ENCODE results near the gene CDH22. TPM values are rescaled to one million over a fixed set of nuclear protein-coding genes. Genes with fewer than 3 reads are reported as not detected.

The CDH22 gene
- total RNA-seq, 4 donors from 2014 or later, result not detected

DNA sequence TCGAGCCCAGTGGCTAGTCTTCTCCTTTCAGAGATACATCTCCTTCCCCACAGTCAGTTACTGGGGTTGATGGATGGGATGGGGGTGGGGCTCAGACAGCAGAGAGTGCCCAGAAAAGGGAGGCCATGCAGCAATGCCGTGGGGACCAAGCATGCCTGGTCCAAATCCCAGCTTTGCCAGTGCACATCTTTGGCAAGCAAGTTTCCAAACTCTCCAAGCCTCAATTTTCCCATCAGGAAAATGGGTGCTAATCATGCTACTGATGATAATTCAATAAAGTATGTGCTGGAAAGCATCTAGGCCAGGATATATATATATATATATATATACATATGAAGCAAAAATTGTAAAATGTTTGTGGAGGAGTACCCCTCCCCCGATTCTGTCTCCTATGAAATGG, 111.3 kb downstream of the CDH22 start:
- no peak overlapping the region for H3K27ac ChIP-seq
- H3K36me3 ChIP-seq, result no peaks in the 10 kb centered on the region
- DNase-seq, result no peak
- no peak for TF ChIP-seq POLR2A (IDR thresholded peaks at IDR 0.05)
- TF ChIP-seq, protein P1, sequence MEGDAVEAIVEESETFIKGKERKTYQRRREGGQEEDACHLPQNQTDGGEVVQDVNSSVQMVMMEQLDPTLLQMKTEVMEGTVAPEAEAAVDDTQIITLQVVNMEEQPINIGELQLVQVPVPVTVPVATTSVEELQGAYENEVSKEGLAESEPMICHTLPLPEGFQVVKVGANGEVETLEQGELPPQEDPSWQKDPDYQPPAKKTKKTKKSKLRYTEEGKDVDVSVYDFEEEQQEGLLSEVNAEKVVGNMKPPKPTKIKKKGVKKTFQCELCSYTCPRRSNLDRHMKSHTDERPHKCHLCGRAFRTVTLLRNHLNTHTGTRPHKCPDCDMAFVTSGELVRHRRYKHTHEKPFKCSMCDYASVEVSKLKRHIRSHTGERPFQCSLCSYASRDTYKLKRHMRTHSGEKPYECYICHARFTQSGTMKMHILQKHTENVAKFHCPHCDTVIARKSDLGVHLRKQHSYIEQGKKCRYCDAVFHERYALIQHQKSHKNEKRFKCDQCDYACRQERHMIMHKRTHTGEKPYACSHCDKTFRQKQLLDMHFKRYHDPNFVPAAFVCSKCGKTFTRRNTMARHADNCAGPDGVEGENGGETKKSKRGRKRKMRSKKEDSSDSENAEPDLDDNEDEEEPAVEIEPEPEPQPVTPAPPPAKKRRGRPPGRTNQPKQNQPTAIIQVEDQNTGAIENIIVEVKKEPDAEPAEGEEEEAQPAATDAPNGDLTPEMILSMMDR (IDR thresholded peaks at IDR 0.05), result no peak
- H3K4me3 ChIP-seq, result no peak overlapping the region
- H3K4me1 ChIP-seq, result no peaks in the 10 kb centered on the region
- no peaks in the 10 kb centered on the region for H3K9me3 ChIP-seq
- no peaks in the 10 kb centered on the region for H3K27me3 ChIP-seq

DNA sequence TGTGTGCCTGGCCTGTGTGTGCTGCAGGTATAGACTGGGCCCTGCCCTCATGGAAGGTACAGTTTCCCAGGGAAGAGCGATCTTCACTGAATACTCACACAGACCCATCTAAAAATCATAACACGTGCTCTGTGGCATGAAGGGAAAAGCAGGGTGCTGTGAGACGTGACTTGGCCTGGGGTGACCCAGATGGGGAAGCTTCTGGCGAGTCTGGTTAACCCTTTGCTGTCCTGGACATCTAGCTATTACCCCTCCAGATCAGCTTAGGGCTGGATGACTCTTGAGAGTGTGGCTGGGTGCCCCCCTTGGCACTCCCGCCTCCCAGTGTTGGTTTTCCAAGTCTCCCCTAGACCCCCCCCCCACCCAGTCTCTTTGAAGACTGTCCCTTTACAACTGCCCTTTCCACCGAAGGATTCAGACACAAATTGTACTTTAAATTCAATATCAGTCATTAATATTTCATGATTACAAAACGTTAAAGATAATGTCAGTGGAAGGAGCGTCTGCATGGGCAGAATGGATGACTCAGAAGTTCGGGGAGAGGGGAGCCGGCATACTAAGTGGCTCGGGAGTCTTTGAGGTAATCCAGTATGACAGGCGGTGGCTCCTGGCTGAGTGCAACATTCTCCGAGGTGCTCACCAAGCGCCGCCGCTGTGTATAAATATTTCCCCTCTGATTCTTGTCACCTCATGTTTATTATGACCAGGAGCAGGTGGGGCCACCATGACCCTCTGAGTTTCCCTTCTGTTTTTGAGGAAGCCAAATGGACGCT, 112.8 kb downstream of the CDH22 start:
- Histone ChIP-seq H3K27ac (no peak overlapping the region), H3K9me3 (peaks cover 0 to 4% (median 0%) of the 10 kb centered on the region in 4 donors), H3K4me1 (no peaks in the 10 kb centered on the region), H3K4me3 (no peak overlapping the region), H3K36me3 (no peaks in the 10 kb centered on the region), H3K27me3 (no peaks in the 10 kb centered on the region)
- DNase-seq, result no peak
- TF ChIP-seq, protein P1 (IDR thresholded peaks at IDR 0.05), result no peak
- TF ChIP-seq POLR2A (IDR thresholded peaks at IDR 0.05), result no peak

DNA sequence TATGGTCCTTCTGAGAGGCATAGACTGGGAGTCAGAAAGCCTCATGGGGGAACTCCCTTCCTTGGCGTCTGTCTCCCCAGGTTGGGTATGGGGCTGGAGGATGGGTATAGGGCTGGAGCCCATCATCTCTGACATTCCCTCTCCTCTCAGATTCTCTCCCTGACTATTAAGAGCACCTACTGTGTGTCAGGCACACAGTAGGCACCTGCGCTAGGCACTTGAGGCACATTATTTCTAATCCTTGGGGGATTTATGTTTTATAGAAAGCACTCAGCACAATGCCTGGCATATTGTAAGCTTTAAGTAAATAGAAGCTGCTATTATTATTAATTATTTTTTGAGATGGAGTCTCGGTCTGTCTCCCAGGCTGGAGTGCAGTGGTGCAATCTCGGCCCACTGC, 113.9 kb downstream of the CDH22 start:
- Histone ChIP-seq H3K4me3 (no peak overlapping the region), H3K4me1 (no peaks in the 10 kb centered on the region), H3K9me3 (peaks cover 0 to 4% (median 0%) of the 10 kb centered on the region in 4 donors), H3K27me3 (no peaks in the 10 kb centered on the region), H3K36me3 (no peaks in the 10 kb centered on the region), H3K27ac (no peak overlapping the region)
- TF ChIP-seq POLR2A (IDR thresholded peaks at IDR 0.05), result no peak
- TF ChIP-seq, protein P1 (IDR thresholded peaks at IDR 0.05), result no peak
- DNase-seq, result no peak

DNA sequence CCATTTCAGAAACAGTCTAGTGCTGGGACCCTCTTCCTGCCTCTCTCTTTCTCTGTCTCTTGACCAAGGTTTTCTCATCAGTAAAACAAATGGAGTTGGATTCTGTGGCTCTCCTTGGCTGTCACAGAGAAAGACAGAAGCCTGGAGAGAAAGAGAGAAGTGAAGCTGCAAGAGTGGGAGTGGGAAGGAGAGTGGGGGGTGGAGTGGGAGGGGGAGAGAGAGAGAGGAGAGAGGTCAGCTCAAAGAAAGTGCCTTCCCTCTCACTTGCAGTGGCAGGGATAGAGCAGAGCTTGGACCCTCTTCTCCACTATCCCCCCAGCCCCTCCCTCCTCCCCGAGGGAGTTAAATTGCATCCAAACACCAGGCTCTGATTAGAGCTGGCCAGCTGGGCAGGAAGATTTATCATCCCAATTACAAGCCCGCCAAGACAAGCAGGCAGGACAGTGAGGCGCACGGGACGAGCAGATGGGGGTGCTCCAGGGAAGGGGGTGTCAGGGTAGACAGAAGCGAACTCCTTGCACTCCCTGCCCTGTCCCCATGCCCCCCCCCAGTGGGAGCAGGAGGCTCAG, 115.8 kb downstream of the CDH22 start:
- Histone ChIP-seq H3K27ac (no peak overlapping the region), H3K36me3 (no peaks in the 10 kb centered on the region), H3K9me3 (peaks cover 0 to 4% (median 0%) of the 10 kb centered on the region in 4 donors), H3K4me1 (no peaks in the 10 kb centered on the region), H3K27me3 (no peaks in the 10 kb centered on the region), H3K4me3 (no peak overlapping the region)
- DNase-seq, result no peak
- no peak for TF ChIP-seq POLR2A (IDR thresholded peaks at IDR 0.05)
- TF ChIP-seq, protein P1 (IDR thresholded peaks at IDR 0.05), result no peak

DNA sequence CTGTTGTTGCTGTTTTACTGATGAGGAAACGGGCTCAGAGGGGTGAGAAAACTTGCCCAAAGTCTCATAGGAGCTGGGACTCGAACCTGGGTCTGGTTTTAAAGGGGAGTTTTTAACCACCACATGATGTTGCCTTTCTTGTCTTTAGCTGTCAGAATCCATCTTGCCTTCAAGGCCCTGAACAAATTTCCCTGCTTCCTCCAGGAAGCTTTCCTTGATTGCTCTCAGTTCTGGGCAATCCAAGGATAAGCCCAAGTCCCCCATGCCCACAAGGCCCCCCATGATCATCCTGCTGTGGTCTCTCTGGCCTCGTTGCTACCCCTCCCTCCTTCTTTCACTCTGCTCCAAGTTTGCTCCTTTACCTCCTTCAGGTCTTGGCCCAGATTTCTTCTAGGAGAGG, 116.7 kb downstream of the CDH22 start:
- H3K27me3 ChIP-seq, result no peaks in the 10 kb centered on the region
- TF ChIP-seq, protein P1 (IDR thresholded peaks at IDR 0.05), result no peak
- no peak for TF ChIP-seq POLR2A (IDR thresholded peaks at IDR 0.05)

More for the DNA sequence above, 116.7 kb downstream of the CDH22 start:
- Histone ChIP-seq H3K9me3 (peaks cover 0 to 4% (median 0%) of the 10 kb centered on the region in 4 donors), H3K4me1 (no peaks in the 10 kb centered on the region), H3K27ac (no peak overlapping the region), H3K4me3 (no peak overlapping the region), H3K36me3 (no peaks in the 10 kb centered on the region)
- DNase-seq, result no peak
